Liver (tissue), 9 donors: ENCODE data around the gene CATSPERB. TPM values are rescaled to one million over a fixed set of nuclear protein-coding genes. Genes with fewer than 3 reads are reported as not detected.

ENCODE experiments used
- DNase-seq: peaks from one replicate; pipeline ENCODE4 v3.0.0-alpha.2; 2017; ENCODE audit warnings: low spot score
- H3K27ac ChIP-seq, 2 donors: one replicate each; pipeline ENCODE4 v1.7.0; 2013; ENCODE audit warnings: inconsistent platforms in 2 of 2, low read length in 2 of 2, control low read depth in 1 of 2, low read depth in 1 of 2, mild to moderate bottlenecking in 1 of 2
- H3K27me3 ChIP-seq, 4 donors: one replicate each; pipeline versions ENCODE4 v1.6.1 to v1.7.0; 2013; ENCODE audit warnings: low read length in 3 of 4, inconsistent platforms in 1 of 4, mild to moderate bottlenecking in 1 of 4, moderate library complexity in 1 of 4; ENCODE audit not compliant: control insufficient read depth in 4 of 4, insufficient read depth in 4 of 4
- H3K36me3 ChIP-seq, 4 donors: one replicate each; pipeline versions ENCODE4 v1.6.1 to v1.7.0; 2013; ENCODE audit warnings: low read length in 3 of 4, mild to moderate bottlenecking in 3 of 4, low read depth in 1 of 4, moderate library complexity in 1 of 4; ENCODE audit not compliant: control insufficient read depth in 4 of 4, insufficient read depth in 3 of 4
- H3K4me1 ChIP-seq, 4 donors: one replicate each; pipeline versions ENCODE4 v1.6.1 to v1.7.0; 2013; ENCODE audit warnings: low read length in 3 of 4, mild to moderate bottlenecking in 3 of 4, moderate library complexity in 1 of 4; ENCODE audit not compliant: control insufficient read depth in 4 of 4, insufficient read depth in 4 of 4
- H3K4me3 ChIP-seq, 3 donors: one replicate each; pipeline versions ENCODE4 v1.6.1 to v1.7.0; 2013; ENCODE audit warnings: low read length in 3 of 3, control low read depth in 1 of 3, low read depth in 1 of 3, mild to moderate bottlenecking in 1 of 3
- H3K9ac ChIP-seq, 2 donors: one replicate each; pipeline ENCODE4 v1.7.0; 2013; ENCODE audit warnings: low read length in 2 of 2, mild to moderate bottlenecking in 2 of 2, moderate library complexity in 2 of 2, control low read depth in 1 of 2, low read depth in 1 of 2
- H3K9me3 ChIP-seq, 4 donors: one replicate each; pipeline versions ENCODE4 v1.6.1 to v1.7.0; 2013; ENCODE audit warnings: low read length in 3 of 4; ENCODE audit not compliant: control insufficient read depth in 4 of 4
- EGR1 ChIP-seq, 2 donors: IDR thresholded peaks; 2 replicates each; pipeline ENCODE4 v1.6.1; 2016 to 2018; ENCODE audit warnings: antibody characterized with exemption in 2 of 2, low read depth in 2 of 2
- FOXA1 ChIP-seq: IDR thresholded peaks from 2 replicates; pipeline ENCODE4 v1.6.1; 2016; ENCODE audit warnings: antibody characterized with exemption
- FOXA2 ChIP-seq: IDR thresholded peaks from 2 replicates; pipeline ENCODE4 v1.6.1; 2016; ENCODE audit warnings: antibody characterized with exemption
- GABPA ChIP-seq, 2 donors: IDR thresholded peaks in 1 of 2; conservative IDR thresholded peaks in 1 of 2; 2 replicates each; pipeline ENCODE4 v1.6.1; 2016; ENCODE audit warnings: antibody characterized with exemption in 2 of 2, mild to moderate bottlenecking in 1 of 2, moderate library complexity in 1 of 2
- HNF4G ChIP-seq: IDR thresholded peaks from 2 replicates; pipeline ENCODE4 v1.6.1; 2016; ENCODE audit warnings: antibody characterized with exemption
- JUND ChIP-seq, 2 donors: IDR thresholded peaks; 2 replicates each; pipeline ENCODE4 v1.6.1; 2016; ENCODE audit warnings: antibody characterized with exemption in 2 of 2
- NR2F2 ChIP-seq: IDR thresholded peaks from 2 replicates; pipeline ENCODE4 v1.6.1; 2016; ENCODE audit warnings: antibody characterized with exemption
- RXRA ChIP-seq, 2 donors: IDR thresholded peaks; 2 replicates each; pipeline ENCODE4 v1.6.1; 2017 to 2018; ENCODE audit warnings: antibody characterized with exemption in 2 of 2, mild to moderate bottlenecking in 1 of 2
- SP1 ChIP-seq: IDR thresholded peaks from 2 replicates; pipeline ENCODE4 v1.6.1; 2018; ENCODE audit warnings: antibody characterized with exemption, mild to moderate bottlenecking
- TAF1 ChIP-seq: conservative IDR thresholded peaks from 2 replicates; pipeline ENCODE4 v1.6.1; 2016; ENCODE audit warnings: antibody characterized with exemption, mild to moderate bottlenecking
- YY1 ChIP-seq: IDR thresholded peaks from 2 replicates; pipeline ENCODE4 v1.6.1; 2016; ENCODE audit warnings: antibody characterized with exemption, mild to moderate bottlenecking
- WGBS: extraction: QIAGEN DNeasy Blood & Tissue Kit; methylation state at CpG from one replicate; pipeline ENCODE4 v1.1.7; 2013; 5-methylcytosine and 5-hydroxymethylcytosine counted together
- polyA plus RNA-seq, 2 donors: library from polyadenylated mRNA; stranded (reverse) in 1 of 2; unstranded in 1 of 2; fragments of 200-250 nt in 1 of 2; fragments of >200 nt in 1 of 2; fragmentation: Nextera tagmentation in 1 of 2; extraction: Ambion mirVana in 1 of 2; gene quantifications; one replicate each; pipeline versions ENCODE4 v1.2.1 to v1.2.3, GENCODE V29; 2013 to 2015
- total RNA-seq, 2 donors: library from RNA; depleted of rRNA; stranded (reverse); fragments of >200 nt; gene quantifications; one replicate each; pipeline ENCODE4 v1.2.3, GENCODE V29; 2014
- TF ChIP-seq, protein P1 (sequence below): IDR thresholded peaks from 2 replicates; pipeline ENCODE4 v1.6.1; 2016; ENCODE audit warnings: antibody characterized with exemption
- TF ChIP-seq, protein P2 (sequence below): IDR thresholded peaks from 2 replicates; pipeline ENCODE4 v1.6.1; 2016; ENCODE audit warnings: antibody characterized with exemption
- TF ChIP-seq, protein P3 (sequence below): fragments of 150-350 bp; IDR thresholded peaks from 2 replicates; pipeline ENCODE4 v1.5.1; 2017; ENCODE audit warnings: improper control_type of control experiment, low read depth, low read length; ENCODE audit not compliant: missing input control
- donor health status: healthy.
- donor health status: healthy.
- donor health status: healthy.
- donor health status: healthy.
- donor health status: healthy.

CATSPERB gene
- total and polyA plus RNA-seq, 4 donors = 0.01 to 0.59 (median 0.07) TPM; not detected in 1

DNA sequence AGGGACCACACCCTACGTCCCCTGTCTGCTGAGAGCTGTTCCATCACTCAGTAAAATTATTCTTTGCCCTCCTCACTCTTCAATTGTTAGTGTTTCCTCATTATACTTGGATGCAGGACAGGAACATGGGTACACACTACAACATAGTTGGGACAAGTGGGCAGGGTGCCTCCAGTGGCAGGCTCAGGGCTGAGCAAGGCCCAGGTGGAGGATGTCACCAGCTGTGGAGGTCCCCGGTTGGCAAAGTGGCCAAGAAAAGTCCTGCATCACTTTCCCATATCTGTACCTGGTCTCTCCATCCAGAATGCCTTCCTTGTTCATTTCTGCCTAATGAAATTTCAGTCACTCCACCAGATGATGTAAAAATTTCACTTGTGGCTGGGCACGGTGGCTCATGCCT, 149.1 kb downstream of the CATSPERB start:
- Histone ChIP-seq H3K36me3 (no peaks in the 10 kb centered on the region), H3K27ac (no peak overlapping the region), H3K27me3 (no peaks in the 10 kb centered on the region), H3K9ac (no peak overlapping the region), H3K4me3 (no peak overlapping the region), H3K9me3 (peaks cover 0 to 2% (median 0%) of the 10 kb centered on the region in 4 donors), H3K4me1 (peaks cover 0 to 5% (median 0%) of the 10 kb centered on the region in 4 donors)
- 86% methylated on average over 3 of the region's 3 CpGs for WGBS
- TF ChIP-seq JUND (IDR thresholded peaks at IDR 0.05) = no peak
- TF ChIP-seq, protein P1, sequence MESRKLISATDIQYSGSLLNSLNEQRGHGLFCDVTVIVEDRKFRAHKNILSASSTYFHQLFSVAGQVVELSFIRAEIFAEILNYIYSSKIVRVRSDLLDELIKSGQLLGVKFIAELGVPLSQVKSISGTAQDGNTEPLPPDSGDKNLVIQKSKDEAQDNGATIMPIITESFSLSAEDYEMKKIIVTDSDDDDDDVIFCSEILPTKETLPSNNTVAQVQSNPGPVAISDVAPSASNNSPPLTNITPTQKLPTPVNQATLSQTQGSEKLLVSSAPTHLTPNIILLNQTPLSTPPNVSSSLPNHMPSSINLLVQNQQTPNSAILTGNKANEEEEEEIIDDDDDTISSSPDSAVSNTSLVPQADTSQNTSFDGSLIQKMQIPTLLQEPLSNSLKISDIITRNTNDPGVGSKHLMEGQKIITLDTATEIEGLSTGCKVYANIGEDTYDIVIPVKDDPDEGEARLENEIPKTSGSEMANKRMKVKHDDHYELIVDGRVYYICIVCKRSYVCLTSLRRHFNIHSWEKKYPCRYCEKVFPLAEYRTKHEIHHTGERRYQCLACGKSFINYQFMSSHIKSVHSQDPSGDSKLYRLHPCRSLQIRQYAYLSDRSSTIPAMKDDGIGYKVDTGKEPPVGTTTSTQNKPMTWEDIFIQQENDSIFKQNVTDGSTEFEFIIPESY = no peak
- TF ChIP-seq TAF1 = no peak
- no peak for TF ChIP-seq RXRA (IDR thresholded peaks at IDR 0.05)
- TF ChIP-seq FOXA2 = no peak
- no peak for TF ChIP-seq EGR1 (IDR thresholded peaks at IDR 0.05; ENCODE audit: low read depth in 2 of 2)
- TF ChIP-seq, protein P2, sequence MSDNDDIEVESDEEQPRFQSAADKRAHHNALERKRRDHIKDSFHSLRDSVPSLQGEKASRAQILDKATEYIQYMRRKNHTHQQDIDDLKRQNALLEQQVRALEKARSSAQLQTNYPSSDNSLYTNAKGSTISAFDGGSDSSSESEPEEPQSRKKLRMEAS = no peak
- no peak for TF ChIP-seq NR2F2
- TF ChIP-seq GABPA (IDR thresholded peaks at IDR 0.05 in 1 of 2, conservative IDR thresholded peaks at IDR 0.05 in 1 of 2) = no peak
- no peak for TF ChIP-seq SP1
- DNase-seq = no peak

DNA sequence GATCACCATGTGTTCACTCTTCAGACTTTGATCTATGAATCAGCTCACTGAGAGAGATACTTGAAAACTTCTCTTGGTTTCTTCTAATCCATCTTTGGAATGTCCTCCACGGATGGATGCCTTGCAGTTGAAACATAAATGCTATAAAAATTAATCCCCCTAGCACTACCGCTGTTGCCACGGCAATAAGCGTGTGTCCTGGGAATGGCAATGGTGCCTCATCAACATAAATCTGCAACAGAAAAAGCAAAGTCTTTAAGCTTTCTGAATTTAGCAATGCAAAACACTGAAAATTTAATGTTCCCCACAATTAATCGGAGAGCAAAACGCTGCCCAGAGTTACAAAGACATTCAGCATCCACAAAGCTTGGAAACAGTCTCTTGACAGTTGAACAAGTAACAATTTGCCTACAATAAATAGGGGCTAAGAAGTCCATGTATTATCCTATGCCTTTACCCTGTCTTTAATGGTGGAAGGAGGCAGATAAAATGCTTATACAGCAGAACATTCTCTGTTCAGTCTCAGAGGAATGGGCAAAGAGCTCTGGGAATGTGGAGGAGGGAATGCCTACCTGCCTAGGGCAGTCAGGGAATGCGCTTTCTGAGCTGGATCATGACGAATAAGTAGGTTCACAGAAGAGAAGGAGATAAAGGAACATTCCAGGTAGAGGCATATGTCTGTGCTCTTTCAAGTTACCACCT, 150.9 kb downstream of the CATSPERB start:
- H3K9ac ChIP-seq = no peak overlapping the region
- H3K27ac ChIP-seq = no peak overlapping the region
- H3K9me3 ChIP-seq = peaks cover 0 to 2% (median 0%) of the 10 kb centered on the region in 4 donors
- no peak overlapping the region for H3K4me3 ChIP-seq
- no peaks in the 10 kb centered on the region for H3K36me3 ChIP-seq
- no peaks in the 10 kb centered on the region for H3K27me3 ChIP-seq
- no peak for DNase-seq
- H3K4me1 ChIP-seq = peaks cover 0 to 5% (median 0%) of the 10 kb centered on the region in 4 donors
- 71% methylated on average over 8 of the region's 8 CpGs for WGBS
- TF ChIP-seq TAF1 (no peak), NR2F2 (no peak), YY1 (no peak), GABPA (IDR thresholded peaks at IDR 0.05 in 1 of 2, conservative IDR thresholded peaks at IDR 0.05 in 1 of 2) (no peak), SP1 (no peak), HNF4G (no peak), FOXA1 (no peak), EGR1 (IDR thresholded peaks at IDR 0.05; ENCODE audit: low read depth in 2 of 2) (no peak)
- TF ChIP-seq, protein P2 = no peak
- TF ChIP-seq, protein P3, sequence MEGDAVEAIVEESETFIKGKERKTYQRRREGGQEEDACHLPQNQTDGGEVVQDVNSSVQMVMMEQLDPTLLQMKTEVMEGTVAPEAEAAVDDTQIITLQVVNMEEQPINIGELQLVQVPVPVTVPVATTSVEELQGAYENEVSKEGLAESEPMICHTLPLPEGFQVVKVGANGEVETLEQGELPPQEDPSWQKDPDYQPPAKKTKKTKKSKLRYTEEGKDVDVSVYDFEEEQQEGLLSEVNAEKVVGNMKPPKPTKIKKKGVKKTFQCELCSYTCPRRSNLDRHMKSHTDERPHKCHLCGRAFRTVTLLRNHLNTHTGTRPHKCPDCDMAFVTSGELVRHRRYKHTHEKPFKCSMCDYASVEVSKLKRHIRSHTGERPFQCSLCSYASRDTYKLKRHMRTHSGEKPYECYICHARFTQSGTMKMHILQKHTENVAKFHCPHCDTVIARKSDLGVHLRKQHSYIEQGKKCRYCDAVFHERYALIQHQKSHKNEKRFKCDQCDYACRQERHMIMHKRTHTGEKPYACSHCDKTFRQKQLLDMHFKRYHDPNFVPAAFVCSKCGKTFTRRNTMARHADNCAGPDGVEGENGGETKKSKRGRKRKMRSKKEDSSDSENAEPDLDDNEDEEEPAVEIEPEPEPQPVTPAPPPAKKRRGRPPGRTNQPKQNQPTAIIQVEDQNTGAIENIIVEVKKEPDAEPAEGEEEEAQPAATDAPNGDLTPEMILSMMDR = no peak
- TF ChIP-seq, protein P1 = no peak
